Islet of Langerhans (tissue), 1 donor: ENCODE data around the gene LIN7C.
A peak's percentile ranks its signal among the peaks of the same experiment; 100 is the strongest.
"Not testable (repeated sequence)": the region's sequence is repeated elsewhere in the genome, so short reads cannot be mapped to it uniquely, and the experiment has no call there.

Experiments
- FAIRE-seq: peaks from one replicate; lab custom pipeline; 2011; peaks lifted over from hg19 to GRCh38; lab: Jason Lieb, UNC

The LIN7C gene

DNA sequence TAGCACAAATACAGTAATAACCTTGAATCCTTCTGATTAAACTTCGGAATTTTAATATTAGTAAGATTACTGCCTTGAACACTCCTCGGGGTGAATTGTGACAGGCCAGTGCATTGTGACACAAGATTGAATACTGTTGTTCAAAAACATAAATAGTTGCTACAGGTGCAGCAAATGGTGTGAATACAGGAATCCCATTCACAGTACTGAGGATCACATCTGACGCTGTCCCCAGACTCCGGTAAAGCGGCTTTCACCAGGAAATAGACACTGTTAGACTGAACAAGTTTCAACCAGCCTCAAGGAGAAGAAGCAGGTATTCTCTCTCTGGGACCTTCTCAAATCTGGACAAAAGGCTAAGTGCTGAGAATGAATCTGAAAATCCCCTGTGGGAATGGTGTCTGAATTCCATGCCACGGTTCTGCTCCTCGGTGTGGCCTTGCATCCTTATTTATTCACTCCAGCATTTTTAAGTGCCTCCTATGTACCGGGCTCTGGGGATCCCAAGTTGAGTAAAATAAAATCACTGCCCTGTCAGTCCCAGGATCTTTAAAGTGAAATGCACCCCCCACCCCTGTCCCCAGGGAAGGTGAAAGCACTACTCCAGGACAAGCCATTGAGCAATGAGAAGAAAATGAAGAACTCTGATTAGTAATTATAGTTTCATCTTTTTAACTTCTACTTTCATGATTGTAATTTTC, 37.4 kb downstream of the LIN7C start:
- FAIRE-seq, result no peak

DNA sequence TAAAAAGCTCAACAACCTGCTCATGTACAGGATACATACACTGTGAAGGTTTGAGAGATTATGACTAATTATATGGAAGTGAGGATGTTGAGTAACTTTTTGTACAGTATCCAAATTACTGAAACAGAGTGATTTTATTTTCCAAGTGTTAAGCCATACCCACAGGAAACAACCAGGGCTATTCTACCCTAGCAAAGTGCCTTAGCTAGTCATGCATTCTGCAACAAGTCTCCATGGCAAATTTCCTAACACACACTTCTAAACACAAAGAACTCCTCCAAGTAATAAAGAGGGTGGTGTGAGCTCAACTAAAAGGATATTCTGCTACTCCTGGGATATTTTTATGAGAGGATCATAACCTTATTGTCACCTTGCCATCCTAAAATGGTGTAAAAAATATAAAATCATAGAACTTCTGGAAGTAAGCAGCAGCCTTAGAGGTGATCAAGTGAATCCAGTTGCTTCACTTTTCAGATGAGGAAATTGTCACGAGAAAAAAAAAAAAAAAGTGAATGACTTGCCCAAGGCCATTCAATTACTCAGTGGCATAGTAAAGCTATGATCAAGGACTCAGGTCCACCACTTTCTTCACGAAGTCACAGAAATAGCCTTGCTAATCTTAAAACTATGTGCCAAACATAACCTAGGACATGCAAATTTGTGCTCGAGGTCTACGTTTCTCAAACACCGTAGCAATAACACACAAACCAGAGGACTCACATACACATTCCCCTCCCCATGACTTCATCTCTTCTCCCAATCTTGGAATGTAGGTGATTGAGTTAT, 38.2 kb downstream of the LIN7C start:
- no peak for FAIRE-seq

- FAIRE-seq, result peak; percentile 64
Observed at GRCh38 chr11:27467181-27467913, 39.2 kb downstream of the LIN7C start.

DNA sequence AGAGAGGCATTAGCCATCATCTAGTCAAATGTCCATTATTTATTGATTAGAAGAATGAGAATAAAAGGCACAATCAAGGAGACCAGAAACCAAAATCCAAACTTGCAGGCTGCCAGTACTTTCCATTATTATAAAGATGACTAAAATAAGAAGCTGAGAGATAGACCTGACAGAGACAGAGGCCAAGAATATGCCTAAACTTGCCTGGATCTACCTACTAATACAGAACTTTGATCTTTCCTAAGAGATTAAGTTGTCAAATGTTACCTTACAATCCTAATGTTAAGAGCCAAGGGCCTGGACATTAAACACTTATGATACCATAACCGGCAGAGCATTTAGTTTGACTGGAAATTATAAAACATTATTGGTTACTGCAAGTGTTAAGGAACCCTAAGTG, 40.2 kb downstream of the LIN7C start:
- FAIRE-seq, result no peak

GRCh38 chr11:27465629-27466028, 40.9 kb downstream of the LIN7C start:
- no peak for FAIRE-seq

- no peak for FAIRE-seq
Observed at GRCh38 chr11:27464909-27465308, 41.7 kb downstream of the LIN7C start.

- FAIRE-seq, result no peak
Observed at GRCh38 chr11:27464289-27464696, 42.3 kb downstream of the LIN7C start.

DNA sequence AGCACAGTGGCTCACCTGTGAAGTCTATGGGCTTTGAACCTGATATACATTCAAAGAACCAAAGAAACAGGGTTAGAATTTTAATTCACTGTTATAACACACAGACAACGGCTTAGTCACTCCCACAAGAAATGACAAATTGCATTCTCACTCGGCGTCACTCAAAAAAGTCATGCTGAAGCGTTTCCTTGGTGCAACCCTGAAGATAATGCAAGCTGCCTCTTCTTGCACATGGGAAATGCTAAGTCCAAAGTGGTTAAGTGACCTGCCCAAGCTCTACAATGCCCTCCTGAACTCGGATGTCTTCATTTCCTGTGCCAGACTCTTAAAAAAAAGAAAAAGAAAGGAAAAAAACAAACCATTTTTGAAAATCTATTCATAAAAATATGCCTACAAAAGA, 44.0 kb downstream of the LIN7C start:
- no peak for FAIRE-seq

- no peak for FAIRE-seq
Observed at GRCh38 chr11:27460158-27460978, 46.2 kb downstream of the LIN7C start.

DNA sequence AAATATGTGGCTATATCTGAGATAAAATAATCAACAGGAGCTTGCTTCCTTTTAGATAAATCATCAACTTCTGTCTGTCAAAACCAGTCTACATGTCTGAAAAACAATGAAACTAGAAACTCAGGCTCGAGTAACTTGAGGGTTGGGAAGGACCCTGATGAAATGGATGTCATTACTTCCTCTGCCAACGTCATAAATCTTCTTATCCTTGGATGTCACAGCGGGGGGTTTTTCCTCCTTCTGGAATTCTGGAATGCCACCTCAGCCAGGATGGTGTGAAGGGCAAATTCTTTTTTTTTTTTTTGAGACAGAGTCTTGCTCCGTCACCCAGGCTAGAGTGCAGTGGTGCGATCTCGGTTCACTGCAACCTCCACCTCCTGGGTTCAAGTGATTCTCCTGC, 47.4 kb downstream of the LIN7C start:
- no peak for FAIRE-seq

- FAIRE-seq, result no peak
Observed at GRCh38 chr11:27458182-27458581, 48.4 kb downstream of the LIN7C start.

DNA sequence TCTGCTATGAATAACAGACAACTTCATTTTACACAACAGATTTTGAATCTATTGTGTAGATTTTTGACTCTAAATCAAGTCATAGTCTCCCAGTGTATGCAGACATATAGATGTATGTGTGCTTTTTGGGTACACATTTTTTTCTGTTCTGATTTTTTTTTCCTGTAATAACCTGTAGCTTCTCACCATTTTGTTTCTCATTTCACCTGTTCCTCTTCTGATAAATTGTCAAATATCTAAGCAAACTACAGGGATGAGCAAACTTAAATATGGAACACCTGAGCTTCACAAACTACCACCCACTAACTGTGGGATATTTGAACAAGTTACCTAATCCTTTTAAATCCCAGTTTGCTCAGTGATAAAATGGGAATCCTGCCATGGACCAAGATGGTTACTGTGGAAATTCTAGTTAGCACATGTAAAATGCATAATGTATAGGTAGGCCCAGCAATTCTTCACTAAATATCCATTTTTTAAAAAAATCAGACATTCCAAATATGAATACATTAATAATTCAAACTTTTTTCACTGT, 49.7 kb downstream of the LIN7C start:
- no peak for FAIRE-seq

DNA sequence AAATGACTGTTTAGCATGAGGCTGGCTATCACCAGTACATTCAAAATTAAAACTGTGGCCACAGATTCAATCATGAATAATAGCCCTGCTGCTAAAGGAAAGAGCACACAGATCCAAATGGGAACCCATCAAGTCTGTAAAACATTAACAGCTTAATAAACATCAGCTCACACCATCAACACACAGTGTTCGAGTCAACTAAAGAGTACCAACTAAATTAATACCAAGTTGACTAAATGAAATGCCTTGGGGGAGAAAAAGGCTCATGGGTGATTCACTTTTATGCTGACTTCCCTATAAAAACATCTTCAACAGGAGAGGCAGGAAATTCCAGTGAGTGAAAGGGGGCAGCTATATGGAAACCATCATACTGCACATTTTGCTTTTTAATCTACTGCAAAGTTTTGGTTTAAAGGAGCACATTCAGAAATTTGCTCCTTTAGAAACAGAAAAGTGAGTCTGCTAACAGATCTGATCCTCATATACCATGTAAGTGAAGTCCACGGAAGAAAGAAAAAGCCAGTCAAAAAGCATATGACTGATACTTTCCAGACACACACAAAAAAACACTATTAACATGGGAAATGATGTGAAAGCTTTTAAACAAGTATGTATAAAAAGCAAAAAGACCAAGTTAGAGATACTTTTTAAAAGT, 50.3 kb downstream of the LIN7C start:
- peak; percentile 88 for FAIRE-seq

- FAIRE-seq, result no peak
Observed at GRCh38 chr11:27455667-27456066, 50.9 kb downstream of the LIN7C start.

DNA sequence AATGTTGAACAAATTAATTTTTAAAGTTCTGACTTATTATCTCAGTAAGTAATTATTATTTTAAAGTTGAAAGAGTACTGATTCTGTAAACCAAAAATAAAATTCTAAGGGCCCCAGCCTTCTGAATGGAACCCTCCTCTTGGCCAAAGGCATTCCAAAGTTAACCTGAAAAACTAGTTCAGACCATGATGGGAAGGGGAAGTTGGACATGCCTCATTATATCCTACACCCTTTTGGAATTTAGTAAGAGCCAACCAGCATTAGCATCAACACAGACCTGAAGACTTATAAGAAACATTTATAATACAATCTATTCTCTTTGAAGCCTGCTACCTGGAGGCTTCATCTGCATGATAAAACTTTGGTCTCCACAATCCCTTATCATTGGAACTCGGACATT, 52.9 kb downstream of the LIN7C start:
- FAIRE-seq, result no peak

- no peak for FAIRE-seq
Observed at GRCh38 chr11:27452147-27452546, 54.4 kb downstream of the LIN7C start.

- FAIRE-seq, result peak; percentile 83
Observed at GRCh38 chr11:27451244-27451965, 55.2 kb downstream of the LIN7C start.

- not testable (repeated sequence) for FAIRE-seq
Observed at GRCh38 chr11:27448184-27448540, 58.4 kb downstream of the LIN7C start.

DNA sequence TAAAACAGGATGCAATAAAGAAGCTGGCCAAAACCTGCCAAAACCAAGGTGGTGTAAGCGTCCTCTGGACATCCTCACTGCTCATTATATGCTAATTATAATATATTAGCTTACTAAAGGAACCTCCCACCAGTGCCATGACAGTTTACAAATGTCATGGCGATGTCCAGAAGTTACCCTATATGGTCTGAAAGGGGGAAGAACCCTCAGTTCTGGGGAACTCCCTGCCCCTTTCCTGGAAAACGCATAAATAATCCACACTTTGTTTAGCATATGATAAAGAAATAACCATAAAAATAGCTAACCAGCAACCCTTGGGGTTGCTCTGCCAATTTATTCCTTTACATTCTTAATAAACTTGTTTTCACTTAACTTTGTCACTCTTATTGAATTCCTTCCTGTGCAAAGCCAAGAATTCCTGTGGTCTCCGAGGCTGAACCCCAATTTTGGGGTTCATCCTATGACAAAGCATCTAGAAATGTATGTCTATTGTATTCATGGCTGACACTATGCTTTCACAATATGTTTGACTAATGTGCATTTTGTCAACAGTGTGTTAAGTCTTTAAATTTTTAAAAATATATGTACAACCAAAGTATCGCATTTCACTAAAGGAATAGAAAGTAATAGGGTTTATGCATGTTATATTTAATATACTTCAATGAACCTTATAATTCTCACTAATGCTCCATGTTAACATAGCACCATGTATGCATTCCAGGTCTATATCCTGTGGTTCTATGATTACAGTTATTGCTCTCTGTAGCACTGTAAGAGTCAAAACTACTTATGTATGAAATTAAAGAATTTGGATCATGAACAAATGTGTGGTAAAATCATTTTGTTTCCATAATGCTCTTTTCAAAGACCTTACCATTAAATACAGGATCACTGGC, 59.0 kb downstream of the LIN7C start:
- no peak for FAIRE-seq

GRCh38 chr11:27445625-27446024, 60.9 kb downstream of the LIN7C start:
- no peak for FAIRE-seq
